Duodenal mucosa (tissue), 2 donors: ENCODE data around the gene ADM2.
"Not testable (repeated sequence)": the region's sequence is repeated elsewhere in the genome, so short reads cannot be mapped to it uniquely, and the experiment has no call there.

ENCODE experiments used
- H3K27ac ChIP-seq: one replicate; pipeline ENCODE4 v1.7.0; 2013; ENCODE audit warnings: low read depth, low read length
- H3K27me3 ChIP-seq, 2 donors: one replicate each; pipeline ENCODE4 v1.7.0; 2013; ENCODE audit warnings: low read length in 2 of 2, control low read depth in 1 of 2; ENCODE audit not compliant: insufficient read depth in 2 of 2, control insufficient read depth in 1 of 2
- H3K36me3 ChIP-seq, 2 donors: one replicate each; pipeline ENCODE4 v1.7.0; 2013; ENCODE audit warnings: low read length in 2 of 2, control low read depth in 1 of 2; ENCODE audit not compliant: insufficient read depth in 2 of 2, control insufficient read depth in 1 of 2
- H3K4me1 ChIP-seq, 2 donors: one replicate each; pipeline ENCODE4 v1.7.0; 2013; ENCODE audit warnings: low read length in 2 of 2, control low read depth in 1 of 2; ENCODE audit not compliant: insufficient read depth in 2 of 2, control insufficient read depth in 1 of 2
- H3K4me3 ChIP-seq, 2 donors: one replicate each; pipeline ENCODE4 v1.7.0; 2013; ENCODE audit warnings: low read length in 2 of 2, low read depth in 1 of 2
- H3K9ac ChIP-seq, 2 donors: one replicate each; pipeline ENCODE4 v1.7.0; 2013; ENCODE audit warnings: low read length in 2 of 2, low read depth in 1 of 2
- H3K9me3 ChIP-seq, 2 donors: one replicate each; pipeline ENCODE4 v1.7.0; 2013; ENCODE audit warnings: low read length in 2 of 2, control low read depth in 1 of 2; ENCODE audit not compliant: control insufficient read depth in 1 of 2

Gene ADM2

DNA sequence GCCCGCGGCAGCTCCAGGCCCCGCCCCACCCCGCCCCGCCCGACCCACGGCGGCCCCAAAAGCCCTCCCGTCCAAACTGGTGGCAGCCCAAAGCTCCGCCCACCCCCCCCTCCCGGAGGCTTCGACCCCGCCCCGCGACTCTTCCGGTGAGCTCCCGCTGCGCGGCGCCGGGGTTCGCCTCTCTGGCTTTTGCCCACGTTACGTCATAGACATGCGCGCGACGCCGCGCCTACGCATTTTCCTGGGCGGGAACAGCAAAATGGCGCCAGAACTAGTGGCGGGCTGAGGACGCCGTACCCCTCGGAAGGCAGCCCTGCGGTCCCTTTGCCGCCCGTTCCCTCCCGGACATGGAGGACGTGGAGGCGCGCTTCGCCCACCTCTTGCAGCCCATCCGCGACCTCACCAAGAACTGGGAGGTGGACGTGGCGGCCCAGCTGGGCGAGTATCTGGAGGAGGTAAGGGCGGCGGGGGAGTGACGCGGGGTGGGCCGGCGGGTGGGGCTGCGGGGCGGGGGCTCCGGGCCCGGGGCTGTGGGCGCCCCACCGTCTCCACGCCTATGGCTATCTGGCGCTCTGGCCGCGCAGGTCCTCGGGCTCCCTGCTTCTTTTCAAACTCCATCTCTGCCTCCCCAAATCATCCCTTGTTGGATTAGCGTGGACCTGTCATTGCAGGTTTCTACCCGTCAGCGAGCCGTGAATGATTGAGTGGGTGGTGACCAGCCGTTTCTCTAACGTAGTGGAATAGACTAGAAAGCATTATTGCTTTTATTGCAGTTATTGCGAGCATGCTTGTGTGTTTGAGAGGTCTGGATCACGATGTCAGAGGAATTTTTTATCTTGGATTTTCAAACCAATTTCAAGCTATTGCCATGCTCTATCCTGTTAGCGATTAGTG, 26.9 kb downstream of the ADM2 start, which contains the start of gene NCAPH2:
NCAPH2 (plus strand) TSS at position 234 of the 894 bp plus-strand sequence; CDS start at position 348, 114 bp downstream.
- Histone ChIP-seq H3K27me3 (no peaks in the 10 kb centered on the region), H3K4me3 (peak within 1 kb of the TSS; percentile 81 to 94), H3K4me1 (peaks cover 10 to 27% of the 10 kb centered on the region in 2 donors), H3K9me3 (no peaks in the 10 kb centered on the region), H3K36me3 (peaks cover 0 to 18% of the 10 kb centered on the region in 2 donors), H3K9ac (peak within 1 kb of the TSS; percentile 87 to 91), H3K27ac (peak within 1 kb of the TSS; percentile 88)

DNA sequence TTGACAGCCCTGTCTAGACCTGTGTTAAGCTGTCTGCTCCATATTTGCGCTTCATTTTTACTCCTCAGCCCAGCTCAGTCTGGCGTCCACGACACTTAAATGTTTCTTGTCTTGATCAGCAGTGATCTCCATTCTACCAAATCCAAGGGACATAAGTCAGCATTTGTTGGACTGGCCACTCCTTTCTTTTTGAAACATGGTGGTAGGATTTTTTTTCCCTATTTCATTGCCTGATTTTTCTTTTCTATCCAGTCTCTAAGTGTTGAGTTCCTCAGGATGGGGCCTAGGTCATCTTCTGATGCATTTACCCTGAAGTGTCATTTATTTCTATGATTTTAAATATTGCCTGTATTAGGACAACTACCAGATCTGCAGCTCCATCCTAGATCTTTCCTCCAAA, 27.6 kb downstream of the ADM2 start:
- Histone ChIP-seq H3K4me1 (peaks cover 10 to 27% of the 10 kb centered on the region in 2 donors), H3K27me3 (no peaks in the 10 kb centered on the region), H3K4me3 (peak overlapping the region; percentile 72 to 90), H3K9ac (peak overlapping the region; percentile 49 to 66), H3K9me3 (no peaks in the 10 kb centered on the region), H3K36me3 (peaks cover 0 to 18% of the 10 kb centered on the region in 2 donors), H3K27ac (no peak overlapping the region)

DNA sequence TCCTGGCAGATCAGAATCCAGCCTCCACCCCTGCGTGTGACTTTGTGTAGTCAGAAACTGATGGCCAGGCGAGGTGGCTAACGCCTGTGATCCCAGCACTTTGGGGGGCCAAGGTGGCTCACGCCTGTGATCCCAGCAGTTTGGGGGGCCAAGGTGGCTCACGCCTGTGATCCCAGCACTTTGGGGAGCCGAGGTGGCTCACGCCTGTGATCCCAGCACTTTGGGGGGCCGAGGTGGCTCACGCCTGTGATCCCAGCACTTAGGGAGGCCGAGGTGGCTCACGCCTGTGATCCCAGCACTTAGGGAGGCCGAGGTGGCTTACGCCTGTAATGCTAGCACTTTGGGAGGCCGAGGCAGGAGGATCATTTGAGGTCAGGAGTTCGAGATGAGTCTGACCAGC, 31.8 kb downstream of the ADM2 start:
- no peaks in the 10 kb centered on the region for H3K27me3 ChIP-seq
- H3K9ac ChIP-seq, result no peak overlapping the region
- H3K9me3 ChIP-seq, result no peaks in the 10 kb centered on the region
- H3K4me1 ChIP-seq, result peaks cover 10 to 12% of the 10 kb centered on the region in 2 donors
- no peak overlapping the region for H3K27ac ChIP-seq
- H3K36me3 ChIP-seq, result peaks cover 11 to 29% of the 10 kb centered on the region in 2 donors
- H3K4me3 ChIP-seq, result no peak overlapping the region

DNA sequence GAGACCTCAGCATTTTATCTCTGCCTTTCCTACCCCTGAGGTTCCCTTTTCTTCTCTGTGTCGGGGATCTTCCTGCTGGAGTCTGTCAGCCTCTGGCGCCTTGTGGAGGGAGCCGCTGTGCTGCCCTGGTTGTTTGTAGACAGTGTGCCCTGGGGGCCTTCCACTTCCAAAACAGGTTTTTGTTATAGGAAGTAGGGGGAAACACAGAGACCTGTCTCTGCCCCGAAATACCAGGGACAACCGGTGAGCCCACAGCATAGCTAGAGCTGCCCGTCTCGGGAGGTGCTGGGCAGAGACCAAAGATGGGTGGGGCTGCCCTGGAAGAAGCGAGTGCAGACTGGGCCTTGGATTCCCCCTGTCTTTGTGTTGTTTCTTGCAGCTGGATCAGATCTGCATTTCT, 34.7 kb downstream of the ADM2 start:
- H3K36me3 ChIP-seq, result peaks cover 16 to 48% of the 10 kb centered on the region in 2 donors
- H3K27me3 ChIP-seq, result no peaks in the 10 kb centered on the region
- no peak overlapping the region for H3K4me3 ChIP-seq
- no peaks in the 10 kb centered on the region for H3K9me3 ChIP-seq
- H3K9ac ChIP-seq, result no peak overlapping the region
- no peak overlapping the region for H3K27ac ChIP-seq
- no peaks in the 10 kb centered on the region for H3K4me1 ChIP-seq

DNA sequence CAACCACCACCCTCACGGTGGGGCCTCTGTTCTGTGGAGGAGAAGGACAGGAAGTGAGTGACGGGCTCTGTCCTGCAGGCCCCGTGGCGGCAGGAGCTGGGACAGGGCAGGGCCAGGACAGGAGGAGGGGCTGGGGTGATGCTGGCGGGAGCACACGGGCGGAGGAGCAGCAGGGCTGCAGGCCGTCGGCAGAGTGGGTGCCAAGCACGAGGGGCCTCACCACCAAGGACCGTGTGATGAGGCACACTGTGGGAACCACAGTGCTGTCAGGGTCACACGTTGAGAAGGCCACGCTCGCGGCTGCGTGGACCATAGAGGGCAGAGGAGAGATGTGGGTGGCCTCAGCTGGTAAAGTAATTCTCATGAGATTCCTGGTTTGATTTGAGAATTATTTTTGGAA, 35.5 kb downstream of the ADM2 start:
- Histone ChIP-seq H3K27me3 (no peaks in the 10 kb centered on the region), H3K36me3 (peaks cover 18 to 55% of the 10 kb centered on the region in 2 donors), H3K9me3 (no peaks in the 10 kb centered on the region), H3K9ac (no peak overlapping the region), H3K27ac (no peak overlapping the region), H3K4me3 (no peak overlapping the region), H3K4me1 (no peaks in the 10 kb centered on the region)

DNA sequence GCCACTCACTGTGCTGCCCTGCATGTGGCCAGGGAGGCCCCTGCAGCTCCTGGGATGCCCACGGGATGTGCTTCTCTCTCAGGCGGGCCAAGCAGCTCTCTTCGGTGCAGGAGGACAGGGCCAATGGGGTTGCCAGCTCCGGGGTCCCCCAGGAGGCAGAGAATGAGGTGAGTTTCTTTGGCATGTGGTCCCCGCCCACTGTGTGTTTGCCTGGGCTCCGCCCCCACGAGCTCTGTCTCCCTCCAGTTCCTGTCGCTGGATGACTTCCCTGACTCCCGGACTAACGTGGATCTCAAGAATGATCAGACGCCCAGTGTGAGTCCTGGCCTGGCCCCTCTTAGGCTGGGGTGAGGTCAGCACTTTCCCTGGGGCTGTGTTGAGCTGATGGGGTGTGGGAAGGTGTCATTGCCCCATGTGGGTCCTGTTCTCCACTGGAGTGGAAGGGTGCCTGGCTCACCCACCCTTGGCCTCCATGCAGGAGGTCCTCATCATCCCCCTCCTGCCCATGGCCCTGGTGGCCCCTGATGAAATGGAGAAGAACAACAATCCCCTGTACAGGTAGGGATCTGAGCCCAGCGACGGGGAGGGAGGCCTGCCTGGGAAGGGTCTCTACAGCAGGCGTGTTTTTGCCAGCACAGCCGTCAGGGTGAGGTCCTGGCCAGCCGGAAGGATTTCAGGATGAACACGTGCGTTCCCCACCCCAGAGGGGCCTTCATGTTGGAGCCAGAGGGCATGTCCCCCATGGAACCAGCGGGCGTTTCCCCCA, 36.3 kb downstream of the ADM2 start:
- H3K36me3 ChIP-seq, result peaks cover 20 to 58% of the 10 kb centered on the region in 2 donors
- H3K4me3 ChIP-seq, result no peak overlapping the region
- no peak overlapping the region for H3K9ac ChIP-seq
- no peaks in the 10 kb centered on the region for H3K9me3 ChIP-seq
- peaks cover 0 to 4% of the 10 kb centered on the region in 2 donors for H3K4me1 ChIP-seq
- H3K27me3 ChIP-seq, result no peaks in the 10 kb centered on the region
- H3K27ac ChIP-seq, result no peak overlapping the region

DNA sequence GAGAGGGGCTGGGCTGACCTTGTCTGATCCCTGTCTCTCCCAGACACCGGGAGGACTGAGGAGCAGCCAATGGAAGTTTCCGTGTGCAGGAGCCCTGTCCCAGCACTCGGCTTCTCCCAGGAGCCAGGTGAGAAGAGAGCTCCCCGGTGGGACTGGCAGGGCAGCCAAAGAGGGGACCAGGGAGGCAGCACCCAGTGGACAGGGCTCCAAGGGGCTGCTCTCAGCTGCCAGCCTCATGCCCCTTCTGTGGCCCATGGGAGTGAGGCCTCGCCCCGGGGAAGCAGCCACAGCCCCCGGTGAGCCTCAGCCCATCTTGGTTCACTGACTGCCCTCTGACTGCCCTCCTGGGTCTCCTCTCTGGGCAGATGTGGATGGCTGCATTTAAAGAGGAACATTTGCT, 37.3 kb downstream of the ADM2 start:
- Histone ChIP-seq H3K9ac (no peak overlapping the region), H3K4me3 (no peak overlapping the region), H3K36me3 (peaks cover 27 to 67% of the 10 kb centered on the region in 2 donors), H3K9me3 (no peaks in the 10 kb centered on the region), H3K27ac (no peak overlapping the region), H3K27me3 (no peaks in the 10 kb centered on the region), H3K4me1 (peaks cover 7 to 13% of the 10 kb centered on the region in 2 donors)

DNA sequence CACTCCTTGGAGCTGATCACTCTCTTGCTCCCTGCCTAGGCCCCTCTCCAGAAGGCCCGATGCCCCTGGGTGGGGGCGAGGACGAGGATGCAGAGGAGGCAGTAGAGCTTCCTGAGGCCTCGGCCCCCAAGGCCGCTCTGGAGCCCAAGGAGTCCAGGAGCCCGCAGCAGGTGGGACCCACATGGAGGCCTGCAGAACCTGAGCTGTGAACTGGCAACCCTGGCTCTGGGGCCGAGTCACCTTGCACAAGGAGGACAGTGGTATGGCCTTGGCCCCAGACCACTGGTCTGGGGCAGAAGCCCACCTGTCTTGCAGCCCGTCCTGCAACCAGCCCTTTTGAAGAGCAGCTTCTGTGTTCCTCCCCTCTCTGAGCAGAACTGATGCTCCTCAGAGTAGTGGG, 37.8 kb downstream of the ADM2 start:
- Histone ChIP-seq H3K4me1 (peaks cover 10 to 18% of the 10 kb centered on the region in 2 donors), H3K27me3 (no peaks in the 10 kb centered on the region), H3K4me3 (no peak overlapping the region), H3K36me3 (peaks cover 28 to 69% of the 10 kb centered on the region in 2 donors), H3K9me3 (no peaks in the 10 kb centered on the region), H3K9ac (no peak overlapping the region), H3K27ac (no peak overlapping the region)

DNA sequence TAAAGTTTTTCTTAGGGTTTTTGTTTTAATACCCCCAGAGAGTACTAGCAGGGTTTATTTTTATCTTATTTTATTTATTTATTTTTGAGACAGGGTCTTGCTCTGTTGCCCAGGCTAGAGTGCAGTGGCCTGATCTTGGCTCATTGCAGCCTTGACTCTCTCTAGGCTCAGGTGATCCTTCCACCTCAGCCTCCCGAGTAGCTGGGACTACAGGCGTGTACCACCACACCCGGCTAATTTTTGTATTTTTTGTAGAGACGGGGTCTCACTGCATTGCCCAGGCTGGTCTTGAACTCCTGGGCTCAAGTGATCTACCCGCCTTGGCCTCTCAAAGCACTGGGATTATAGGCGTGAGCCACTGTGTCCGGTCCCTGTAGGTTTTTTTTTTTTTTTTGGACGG, 38.8 kb downstream of the ADM2 start:
- H3K9me3 ChIP-seq, H3K27me3 ChIP-seq, H3K4me3 ChIP-seq, H3K27ac ChIP-seq, H3K9ac ChIP-seq: not testable (repeated sequence)
- peaks cover 15 to 27% of the 10 kb centered on the region in 2 donors for H3K4me1 ChIP-seq
- H3K36me3 ChIP-seq, result peaks cover 28 to 64% of the 10 kb centered on the region in 2 donors
